Lung (tissue), 12 donors: ENCODE results near the gene POM121L2. TPM values are rescaled to one million over a fixed set of nuclear protein-coding genes. Genes with fewer than 3 reads are reported as not detected.

Source experiments
- ATAC-seq: fragments of 200-7000 bp; cut with Tn5 transposase; one replicate; pipeline ENCODE4 v1.9.1; 2020; ENCODE audit warnings: moderate number of reproducible peaks; ENCODE audit not compliant: insufficient read depth, low FRiP score
- DNase-seq, 3 donors: peaks; one replicate each; pipeline ENCODE4 v3.0.0-alpha.2; 2013 to 2017
- H3K27ac ChIP-seq, 2 donors: one replicate each; pipeline ENCODE4 v1.5.1; 2013; ENCODE audit warnings: mild to moderate bottlenecking in 2 of 2, moderate library complexity in 2 of 2, control low read depth in 1 of 2, inconsistent platforms in 1 of 2, low read depth in 1 of 2, low read length in 1 of 2
- H3K27me3 ChIP-seq, 3 donors: one replicate each; pipeline ENCODE4 v1.5.1; 2013; ENCODE audit warnings: low read length in 2 of 3; ENCODE audit not compliant: control insufficient read depth in 3 of 3, insufficient read depth in 3 of 3
- H3K36me3 ChIP-seq, 4 donors: one replicate each; pipeline ENCODE4 v1.5.1; 2013; ENCODE audit warnings: low read length in 4 of 4, mild to moderate bottlenecking in 1 of 4, moderate library complexity in 1 of 4; ENCODE audit not compliant: control insufficient read depth in 4 of 4, insufficient read depth in 4 of 4
- H3K4me1 ChIP-seq, 5 donors: one replicate each; pipeline ENCODE4 v1.5.1; 2013; ENCODE audit warnings: low read length in 5 of 5, mild to moderate bottlenecking in 2 of 5, moderate library complexity in 1 of 5; ENCODE audit not compliant: control insufficient read depth in 5 of 5, insufficient read depth in 5 of 5
- H3K4me3 ChIP-seq: one replicate; pipeline ENCODE4 v1.5.1; 2013; ENCODE audit warnings: mild to moderate bottlenecking, control low read depth, moderate library complexity
- H3K9ac ChIP-seq, 2 donors: one replicate each; pipeline ENCODE4 v1.5.1; 2013; ENCODE audit warnings: low read length in 2 of 2, control low read depth in 1 of 2; ENCODE audit not compliant: insufficient read depth in 1 of 2
- H3K9me3 ChIP-seq, 4 donors: one replicate each; pipeline ENCODE4 v1.5.1; 2013; ENCODE audit warnings: low read length in 3 of 4, mild to moderate bottlenecking in 1 of 4, moderate library complexity in 1 of 4; ENCODE audit not compliant: control insufficient read depth in 4 of 4, insufficient read depth in 3 of 4
- WGBS, 2 donors: extraction: QIAGEN DNeasy Blood & Tissue Kit; methylation state at CpG; one replicate each; pipeline ENCODE4 v1.1.7; 2013; 5-methylcytosine and 5-hydroxymethylcytosine counted together
- polyA plus RNA-seq, 2 donors: library from polyadenylated mRNA; stranded (reverse); fragments of 200-250 nt; gene quantifications; one replicate each; pipeline ENCODE4 v1.2.1, GENCODE V29; 2013
- total RNA-seq, 2 donors: library from RNA; depleted of rRNA in 1 of 2; stranded (reverse); fragments of >200 nt in 1 of 2; gene quantifications; one replicate each; pipeline ENCODE4 v1.2.1, GENCODE V29; 2014 to 2021
- TF ChIP-seq, protein P1 (sequence below): IDR thresholded peaks from 2 replicates; pipeline ENCODE4 v1.5.1; 2012; ENCODE audit warnings: mild to moderate bottlenecking; ENCODE audit errors: control extremely low read depth, extremely low read depth
- donor health status: control.
- donor health status: control.
- donor health status: Bipolar disorder and iron deficiency.
- donor health status: healthy.
- donor health status: DM: yes; HTN: yes; CAD: no.

POM121L2 gene
- total and polyA plus RNA-seq, 4 donors, result not detected

GRCh38 chr6:27275025-27275956 lies 36.8 kb downstream of the POM121L2 start:
- ATAC-seq (no peak), DNase-seq (no peak)
- no peak overlapping the region for H3K9ac ChIP-seq
- TF ChIP-seq, protein P1, sequence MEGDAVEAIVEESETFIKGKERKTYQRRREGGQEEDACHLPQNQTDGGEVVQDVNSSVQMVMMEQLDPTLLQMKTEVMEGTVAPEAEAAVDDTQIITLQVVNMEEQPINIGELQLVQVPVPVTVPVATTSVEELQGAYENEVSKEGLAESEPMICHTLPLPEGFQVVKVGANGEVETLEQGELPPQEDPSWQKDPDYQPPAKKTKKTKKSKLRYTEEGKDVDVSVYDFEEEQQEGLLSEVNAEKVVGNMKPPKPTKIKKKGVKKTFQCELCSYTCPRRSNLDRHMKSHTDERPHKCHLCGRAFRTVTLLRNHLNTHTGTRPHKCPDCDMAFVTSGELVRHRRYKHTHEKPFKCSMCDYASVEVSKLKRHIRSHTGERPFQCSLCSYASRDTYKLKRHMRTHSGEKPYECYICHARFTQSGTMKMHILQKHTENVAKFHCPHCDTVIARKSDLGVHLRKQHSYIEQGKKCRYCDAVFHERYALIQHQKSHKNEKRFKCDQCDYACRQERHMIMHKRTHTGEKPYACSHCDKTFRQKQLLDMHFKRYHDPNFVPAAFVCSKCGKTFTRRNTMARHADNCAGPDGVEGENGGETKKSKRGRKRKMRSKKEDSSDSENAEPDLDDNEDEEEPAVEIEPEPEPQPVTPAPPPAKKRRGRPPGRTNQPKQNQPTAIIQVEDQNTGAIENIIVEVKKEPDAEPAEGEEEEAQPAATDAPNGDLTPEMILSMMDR, result no peak
- WGBS, 2 donors, result 15 to 18% methylated on average over 36 of the region's 36 CpGs
- no peak overlapping the region for H3K4me3 ChIP-seq
- no peaks in the 10 kb centered on the region for H3K4me1 ChIP-seq
- no peaks in the 10 kb centered on the region for H3K36me3 ChIP-seq
- peaks cover 14 to 77% (median 55%) of the 10 kb centered on the region in 3 donors for H3K27me3 ChIP-seq
- peaks cover 0 to 16% (median 0%) of the 10 kb centered on the region in 4 donors for H3K9me3 ChIP-seq
- H3K27ac ChIP-seq, result no peak overlapping the region

GRCh38 chr6:27273783-27274182 lies 38.3 kb downstream of the POM121L2 start:
- 65 to 72% methylated on average over 11 of the region's 11 CpGs for WGBS, 2 donors
- H3K27me3 ChIP-seq, result peaks cover 16 to 76% (median 51%) of the 10 kb centered on the region in 3 donors
- H3K27ac ChIP-seq, result no peak overlapping the region
- TF ChIP-seq, protein P1, result no peak
- no peak overlapping the region for H3K4me3 ChIP-seq
- ATAC-seq, result no peak
- no peak for DNase-seq
- H3K9me3 ChIP-seq, result peaks cover 0 to 11% (median 0%) of the 10 kb centered on the region in 4 donors
- H3K36me3 ChIP-seq, result no peaks in the 10 kb centered on the region
- no peaks in the 10 kb centered on the region for H3K4me1 ChIP-seq
- no peak overlapping the region for H3K9ac ChIP-seq

DNA sequence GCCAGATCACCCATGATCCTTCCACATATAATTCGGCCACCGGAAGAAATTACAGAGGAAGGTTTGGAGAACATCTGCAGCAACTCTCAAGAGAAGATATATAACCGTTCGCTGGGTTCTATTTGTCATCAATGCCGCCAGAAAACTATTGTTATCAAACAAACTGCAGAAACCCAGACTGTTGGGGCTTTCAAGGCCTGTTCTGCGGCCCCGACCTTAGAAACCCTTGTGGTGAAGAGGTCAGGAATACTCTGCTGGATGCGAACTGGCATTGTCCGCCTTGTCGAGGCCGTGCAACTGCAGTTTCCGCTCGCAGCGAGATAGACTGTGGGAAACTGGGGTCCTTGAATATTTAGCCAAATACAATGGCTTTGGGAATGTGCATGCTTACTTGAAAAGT lies 43.3 kb downstream of the POM121L2 start:
- H3K9me3 ChIP-seq, result peaks cover 0 to 10% (median 0%) of the 10 kb centered on the region in 4 donors
- no peak overlapping the region for H3K9ac ChIP-seq
- H3K27me3 ChIP-seq, result peaks cover 14 to 61% (median 50%) of the 10 kb centered on the region in 3 donors
- no peaks in the 10 kb centered on the region for H3K4me1 ChIP-seq
- DNase-seq (no peak), ATAC-seq (no peak)
- no peaks in the 10 kb centered on the region for H3K36me3 ChIP-seq
- no peak overlapping the region for H3K4me3 ChIP-seq
- TF ChIP-seq, protein P1, result no peak
- WGBS, 2 donors, result 68 to 75% methylated on average over 14 of the region's 14 CpGs
- H3K27ac ChIP-seq, result no peak overlapping the region
